A673 (cell line): Measurements from ENCODE around the gene SLC7A8. TPM values are rescaled to one million over a fixed set of nuclear protein-coding genes. Genes with fewer than 3 reads are reported as not detected.

Experiments
- BruUV-seq: library from RNA; stranded (reverse); fragments of 400-500 nt; replicated peaks from 2 replicates; lab custom pipeline; 2021; lab: Mats Ljungman, UMichigan
- CTCF ChIA-PET: fragments of 300-600 bp; sonication (Branson Sonifier 250); formaldehyde crosslinking; loops from one replicate; lab custom pipeline; 2022; ENCODE audit warnings: antibody characterized with exemption; lab: Charles Lee
- POLR2A ChIA-PET: fragments of 300-600 bp; sonication (Branson Sonifier 250); formaldehyde crosslinking; loops from one replicate; lab custom pipeline; 2022; ENCODE audit warnings: antibody characterized with exemption; ENCODE audit not compliant: low non-redundant PET; lab: Charles Lee
- DNase-seq: peaks from one replicate; pipeline ENCODE4 v3.0.0-alpha.2; 2015; ENCODE audit warnings: low spot score
- H3K27ac ChIP-seq: fragments of 200-600 bp; sonication (generic); 2 replicates; pipeline ENCODE4 v1.5.1; 2016; ENCODE audit warnings: mixed run types, low read depth, mild to moderate bottlenecking, mixed read lengths, antibody characterized with exemption, low read length; ENCODE audit not compliant: poor library complexity, severe bottlenecking
- H3K27me3 ChIP-seq: fragments of 200-600 bp; sonication (generic); replicated peaks from 2 replicates; pipeline ENCODE4 v1.6.1; 2017; ENCODE audit warnings: mixed run types, low read depth, mild to moderate bottlenecking, mixed read lengths, antibody characterized with exemption, low read length; ENCODE audit not compliant: insufficient read depth, poor library complexity
- H3K36me3 ChIP-seq: fragments of 200-600 bp; sonication (generic); 2 replicates; pipeline ENCODE4 v1.6.1; 2016; ENCODE audit warnings: mixed run types, mild to moderate bottlenecking, mixed read lengths, antibody characterized with exemption, low read length; ENCODE audit not compliant: insufficient read depth, poor library complexity, severe bottlenecking
- H3K4me1 ChIP-seq: fragments of 200-600 bp; sonication (generic); 2 replicates; pipeline ENCODE4 v1.6.1; 2017; ENCODE audit warnings: mixed run types, mild to moderate bottlenecking, mixed read lengths, antibody characterized with exemption, low read length; ENCODE audit not compliant: insufficient read depth, poor library complexity, severe bottlenecking
- H3K4me3 ChIP-seq: fragments of 200-600 bp; sonication (generic); 2 replicates; pipeline ENCODE4 v1.5.1; 2016; ENCODE audit warnings: low read depth, mixed run types, mild to moderate bottlenecking, mixed read lengths, low read length; ENCODE audit not compliant: poor library complexity, severe bottlenecking
- H3K9me3 ChIP-seq: fragments of 200-600 bp; sonication (generic); 2 replicates; pipeline ENCODE4 v1.6.1; 2016; ENCODE audit warnings: mixed run types, low read depth, mild to moderate bottlenecking, mixed read lengths, antibody characterized with exemption, low read length; ENCODE audit not compliant: poor library complexity, severe bottlenecking
- CTCF ChIP-seq: fragments of 300-800, 200-600 bp; sonication (generic); conservative IDR thresholded peaks from 2 replicates; pipeline ENCODE4 v1.5.1; 2017; ENCODE audit warnings: low read depth, mild to moderate bottlenecking, antibody characterized with exemption, low read length, moderate library complexity, mixed read lengths
- EZH2 ChIP-seq: fragments of 200-600 bp; sonication (generic); IDR thresholded peaks from 2 replicates; pipeline ENCODE4 v1.6.1; 2017; ENCODE audit warnings: borderline replicate concordance, low read depth, mild to moderate bottlenecking, mixed read lengths, antibody characterized with exemption, low read length; ENCODE audit not compliant: poor library complexity, severe bottlenecking
- intact Hi-C: fragments of 100-400 bp; cut with micrococcal nuclease; formaldehyde crosslinking; loops from one replicate; pipeline ENCODE4 v1.10.0; 2022; ENCODE audit not compliant: unreplicated experiment
- total RNA-seq: library from RNA; stranded (reverse); gene quantifications from 2 replicates; pipeline ENCODE4 v1.2.3, GENCODE V29; 2021

The SLC7A8 gene
- total RNA-seq, 1 experiment from 2014 or later = 18.3 TPM

GRCh38 chr14:23169622-23170021 lies 13.8 kb downstream of the SLC7A8 start:
- Histone ChIP-seq H3K9me3 (no peaks in the 10 kb centered on the region), H3K27ac (no peak overlapping the region), H3K4me1 (peaks cover 5% of the 10 kb centered on the region), H3K36me3 (no peaks in the 10 kb centered on the region), H3K27me3 (no peaks in the 10 kb centered on the region), H3K4me3 (no peak overlapping the region)
- no peak for TF ChIP-seq CTCF
- TF ChIP-seq EZH2 = no peak
- ChIA-PET POLR2A (no interaction called here), CTCF (no interaction called here)
- intact Hi-C loops = no loop called here
- no peak for DNase-seq
- BruUV-seq = no TSS peak

GRCh38 chr14:23168246-23168645 lies 15.2 kb downstream of the SLC7A8 start:
- Histone ChIP-seq H3K27me3 (no peaks in the 10 kb centered on the region), H3K9me3 (no peaks in the 10 kb centered on the region), H3K4me1 (no peaks in the 10 kb centered on the region), H3K27ac (no peak overlapping the region), H3K36me3 (no peaks in the 10 kb centered on the region), H3K4me3 (no peak overlapping the region)
- TF ChIP-seq EZH2 = no peak
- no peak for TF ChIP-seq CTCF
- ChIA-PET POLR2A (no interaction called here), CTCF (no interaction called here)
- no peak for DNase-seq
- no TSS peak for BruUV-seq
- intact Hi-C loops = no loop called here

- ChIA-PET POLR2A (no interaction called here), CTCF (no interaction called here)
- Histone ChIP-seq H3K27me3 (no peaks in the 10 kb centered on the region), H3K27ac (no peak overlapping the region), H3K9me3 (no peaks in the 10 kb centered on the region), H3K4me3 (no peak overlapping the region), H3K4me1 (no peaks in the 10 kb centered on the region), H3K36me3 (no peaks in the 10 kb centered on the region)
- TF ChIP-seq EZH2 (no peak), CTCF (no peak)
- BruUV-seq = no TSS peak
- no peak for DNase-seq
- intact Hi-C loops = no loop called here
Observed at GRCh38 chr14:23167116-23167847, 16.2 kb downstream of the SLC7A8 start.
